Calu3 (cell line): ENCODE results near the gene WNK2. TPM values are rescaled to one million over a fixed set of nuclear protein-coding genes. Genes with fewer than 3 reads are reported as not detected.

Source experiments
- BruUV-seq: library from RNA; stranded (reverse); fragments of 400-500 nt; replicated peaks from 2 replicates; lab custom pipeline; 2021; lab: Mats Ljungman, UMichigan
- CTCF ChIA-PET: fragments of 300-600 bp; sonication (Branson Sonifier 250); formaldehyde crosslinking; loops from one replicate; lab custom pipeline; 2022; ENCODE audit warnings: antibody characterized with exemption; lab: Charles Lee
- DNase-seq: peaks from one replicate; pipeline ENCODE4 v3.0.0; 2022
- H3K27ac Mint-ChIP-seq: one replicate; pipeline ENCODE4 v1.8.0; 2022; ENCODE audit warnings: mixed read lengths; ENCODE audit not compliant: unreplicated experiment
- H3K27me3 Mint-ChIP-seq: one replicate; pipeline ENCODE4 v1.8.0; 2022; ENCODE audit warnings: mixed read lengths; ENCODE audit not compliant: unreplicated experiment
- H3K36me3 Mint-ChIP-seq: one replicate; pipeline ENCODE4 v1.8.0; 2022; ENCODE audit warnings: mild to moderate bottlenecking, moderate library complexity, mixed read lengths; ENCODE audit not compliant: insufficient read depth, unreplicated experiment
- H3K4me1 Mint-ChIP-seq: one replicate; pipeline ENCODE4 v1.8.0; 2022; ENCODE audit warnings: mild to moderate bottlenecking, low read depth, mixed read lengths; ENCODE audit not compliant: unreplicated experiment
- H3K4me3 Mint-ChIP-seq: one replicate; pipeline ENCODE4 v1.8.0; 2022; ENCODE audit warnings: mild to moderate bottlenecking, low read depth, moderate library complexity, mixed read lengths; ENCODE audit not compliant: unreplicated experiment
- H3K9me3 Mint-ChIP-seq: one replicate; pipeline ENCODE4 v1.8.0; 2022; ENCODE audit warnings: low read depth, mixed read lengths; ENCODE audit not compliant: unreplicated experiment
- intact Hi-C: fragments of 100-400 bp; cut with micrococcal nuclease; formaldehyde crosslinking; loops from one replicate; pipeline ENCODE4 v1.10.0; 2022; ENCODE audit not compliant: unreplicated experiment
- total RNA-seq: library from RNA; stranded (reverse); gene quantifications from 2 replicates; pipeline ENCODE4 v1.2.3, GENCODE V29; 2022
- TF ChIP-seq, protein P1 (sequence below): fragments of 200-600 bp; IDR thresholded peaks from one replicate; pipeline ENCODE4 v1.8.0; 2022; ENCODE audit warnings: antibody characterized with exemption; ENCODE audit not compliant: unreplicated experiment

Gene WNK2
- total RNA-seq, 1 experiment from 2014 or later: 85.7 TPM

DNA sequence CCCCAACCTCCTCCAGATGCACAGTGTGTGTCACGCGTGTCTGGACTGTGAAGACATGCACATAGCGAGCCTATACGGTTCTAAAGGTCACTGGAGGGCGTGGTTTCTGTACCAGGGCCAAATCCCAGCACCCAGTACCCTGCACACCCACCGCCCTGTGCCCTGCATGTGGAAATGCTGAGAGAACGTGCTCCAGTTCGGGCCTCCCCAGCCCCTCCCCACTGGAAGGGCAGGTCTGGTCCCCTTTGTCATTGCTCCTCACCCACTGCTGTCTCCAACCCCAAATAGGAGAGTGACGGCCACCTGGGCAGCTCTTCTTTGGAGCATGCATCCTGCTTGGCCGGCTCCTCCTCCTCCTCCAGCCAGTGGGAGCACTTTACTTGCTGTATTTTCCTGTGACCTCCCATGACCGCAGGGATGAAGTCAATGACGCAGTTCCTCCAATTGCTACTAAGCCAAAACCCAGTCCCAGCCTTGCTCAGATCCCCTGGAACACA lies 116.7 kb downstream of the WNK2 start:
- Mint-ChIP-seq H3K4me3 (no peak overlapping the region), H3K9me3 (no peaks in the 10 kb centered on the region), H3K36me3 (peaks cover 14% of the 10 kb centered on the region), H3K4me1 (no peaks in the 10 kb centered on the region), H3K27me3 (no peaks in the 10 kb centered on the region), H3K27ac (no peak overlapping the region)
- TF ChIP-seq, protein P1, sequence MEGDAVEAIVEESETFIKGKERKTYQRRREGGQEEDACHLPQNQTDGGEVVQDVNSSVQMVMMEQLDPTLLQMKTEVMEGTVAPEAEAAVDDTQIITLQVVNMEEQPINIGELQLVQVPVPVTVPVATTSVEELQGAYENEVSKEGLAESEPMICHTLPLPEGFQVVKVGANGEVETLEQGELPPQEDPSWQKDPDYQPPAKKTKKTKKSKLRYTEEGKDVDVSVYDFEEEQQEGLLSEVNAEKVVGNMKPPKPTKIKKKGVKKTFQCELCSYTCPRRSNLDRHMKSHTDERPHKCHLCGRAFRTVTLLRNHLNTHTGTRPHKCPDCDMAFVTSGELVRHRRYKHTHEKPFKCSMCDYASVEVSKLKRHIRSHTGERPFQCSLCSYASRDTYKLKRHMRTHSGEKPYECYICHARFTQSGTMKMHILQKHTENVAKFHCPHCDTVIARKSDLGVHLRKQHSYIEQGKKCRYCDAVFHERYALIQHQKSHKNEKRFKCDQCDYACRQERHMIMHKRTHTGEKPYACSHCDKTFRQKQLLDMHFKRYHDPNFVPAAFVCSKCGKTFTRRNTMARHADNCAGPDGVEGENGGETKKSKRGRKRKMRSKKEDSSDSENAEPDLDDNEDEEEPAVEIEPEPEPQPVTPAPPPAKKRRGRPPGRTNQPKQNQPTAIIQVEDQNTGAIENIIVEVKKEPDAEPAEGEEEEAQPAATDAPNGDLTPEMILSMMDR: no peak
- no peak for DNase-seq
- BruUV-seq: no TSS peak
- intact Hi-C loops: no loop called here
- CTCF ChIA-PET: no interaction called here

DNA sequence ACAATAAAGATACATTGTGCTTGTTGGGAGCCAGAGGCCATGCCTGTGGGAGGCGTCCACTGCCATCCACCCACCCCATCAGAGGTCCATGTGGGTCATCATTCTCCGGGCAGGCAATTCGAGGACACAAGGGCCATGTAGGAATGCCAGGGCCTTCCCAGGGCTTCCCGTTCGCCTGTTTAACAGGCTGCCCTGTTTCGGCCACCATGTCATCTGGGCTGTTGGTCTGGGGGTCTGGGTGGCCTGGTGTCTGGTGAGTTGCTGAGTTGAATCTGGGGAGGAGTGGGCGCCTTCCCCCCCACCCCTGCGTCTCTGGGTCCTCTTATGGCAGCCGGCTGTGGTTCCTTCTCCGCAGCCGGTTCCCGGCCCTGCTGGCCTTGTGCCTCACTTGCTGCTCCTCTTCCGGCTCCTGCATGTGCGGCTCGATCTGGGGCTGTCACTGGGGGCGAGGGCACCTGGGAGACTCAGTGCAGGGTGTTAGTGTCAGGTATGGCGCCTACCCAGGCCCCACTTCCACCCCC lies 117.4 kb downstream of the WNK2 start:
- CTCF ChIA-PET: interaction anchor here (1.0 kb wide), 1 partner anchor 111 kb away, joined by 3 read pairs; no protein-coding TSS in a partner anchor
- intact Hi-C loops: no loop called here
- H3K27ac Mint-ChIP-seq: no peak overlapping the region
- TF ChIP-seq, protein P1: no peak
- no peaks in the 10 kb centered on the region for H3K9me3 Mint-ChIP-seq
- H3K4me3 Mint-ChIP-seq: no peak overlapping the region
- no TSS peak for BruUV-seq
- no peak for DNase-seq
- no peaks in the 10 kb centered on the region for H3K4me1 Mint-ChIP-seq
- no peaks in the 10 kb centered on the region for H3K27me3 Mint-ChIP-seq
- peaks cover 15% of the 10 kb centered on the region for H3K36me3 Mint-ChIP-seq

DNA sequence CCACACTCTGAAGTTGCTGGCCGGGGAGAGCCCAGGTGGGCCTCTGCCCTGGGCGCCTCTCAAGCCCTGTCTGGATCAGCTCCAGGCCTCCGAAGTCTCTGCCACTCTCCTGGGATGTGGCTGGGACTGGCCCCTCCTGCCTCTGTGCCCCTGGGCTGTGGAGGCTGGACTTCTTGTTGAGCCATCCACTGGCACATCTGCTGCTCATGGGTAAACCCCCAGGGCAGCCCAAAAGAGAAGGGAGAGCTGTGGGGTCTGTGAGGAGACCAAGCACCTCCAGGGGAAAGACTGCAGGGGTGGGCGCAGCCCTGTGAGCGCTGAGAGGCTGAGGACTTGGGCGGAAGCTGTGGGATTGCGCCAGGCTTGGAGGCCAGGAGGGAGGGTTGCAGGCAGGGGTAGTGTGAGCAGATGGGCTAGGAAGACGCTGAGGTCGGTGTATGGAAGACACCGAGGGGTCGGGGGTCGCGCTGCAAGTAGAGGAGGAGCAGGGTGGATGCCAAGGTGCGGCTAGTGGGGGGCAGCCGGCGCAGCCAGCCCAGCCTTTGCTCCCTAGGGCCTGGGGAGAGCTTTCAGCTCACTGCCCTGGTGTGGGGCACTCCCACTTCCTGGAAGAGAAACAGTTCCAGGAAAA lies 118.1 kb downstream of the WNK2 start:
- intact Hi-C loops: loop anchor here (2.0 kb wide), 1 partner anchor 141 kb away; no protein-coding TSS in a partner anchor

DNA sequence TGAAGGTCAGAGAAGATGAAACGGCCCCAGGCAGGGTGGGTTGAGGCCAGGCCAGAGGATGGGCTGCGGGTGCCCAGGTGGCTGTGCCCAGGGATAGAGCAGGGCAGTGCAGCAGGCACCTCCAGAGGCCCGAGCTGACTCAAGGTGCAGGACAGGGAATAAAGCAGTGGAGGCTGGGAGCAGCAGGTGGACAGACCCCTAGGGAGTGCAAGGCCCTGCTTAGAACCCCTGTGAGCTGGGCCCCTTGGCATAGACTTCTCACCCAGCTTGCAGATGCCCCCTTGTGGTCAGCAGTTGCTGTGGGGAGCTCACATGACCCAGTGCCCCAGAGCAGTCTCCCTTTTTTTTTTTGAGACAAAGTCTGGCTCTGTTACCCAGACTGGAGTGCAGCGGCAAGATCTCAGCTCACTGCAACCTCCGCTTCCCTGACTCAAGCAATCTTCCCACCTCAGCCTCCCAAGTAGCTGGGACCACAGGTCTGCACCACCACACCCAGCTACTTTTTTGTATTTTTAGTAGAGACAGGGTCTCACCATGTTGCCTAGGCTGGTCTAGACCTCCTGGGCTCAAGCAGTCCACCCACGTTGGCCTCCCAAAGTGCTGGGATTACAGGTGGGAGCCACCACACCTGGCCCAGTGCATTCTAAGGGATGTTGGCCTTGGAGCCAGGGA lies 118.8 kb downstream of the WNK2 start:
- intact Hi-C loops: loop anchor here (2.0 kb wide), 1 partner anchor 142 kb away; no protein-coding TSS in a partner anchor
- TF ChIP-seq, protein P1: peak; percentile 45
- H3K4me3 Mint-ChIP-seq: no peak overlapping the region

More for the DNA sequence above, 118.1 kb downstream of the WNK2 start:
- H3K9me3 Mint-ChIP-seq: no peaks in the 10 kb centered on the region
- CTCF ChIA-PET: interaction anchor here (0.8 to 1.6 kb wide), 6 partner anchors 15 to 148 kb away, joined by 3 to 11 read pairs (median 3); no protein-coding TSS in a partner anchor
- DNase-seq: no peak
- TF ChIP-seq, protein P1: no peak
- no peak overlapping the region for H3K4me3 Mint-ChIP-seq
- H3K27ac Mint-ChIP-seq: no peak overlapping the region
- peaks cover 20% of the 10 kb centered on the region for H3K36me3 Mint-ChIP-seq
- BruUV-seq: no TSS peak
- H3K4me1 Mint-ChIP-seq: no peaks in the 10 kb centered on the region
- no peaks in the 10 kb centered on the region for H3K27me3 Mint-ChIP-seq

More for the DNA sequence above, 118.8 kb downstream of the WNK2 start:
- H3K36me3 Mint-ChIP-seq: peaks cover 20% of the 10 kb centered on the region
- H3K27ac Mint-ChIP-seq: no peak overlapping the region
- no peaks in the 10 kb centered on the region for H3K4me1 Mint-ChIP-seq
- BruUV-seq: no TSS peak
- H3K9me3 Mint-ChIP-seq: no peaks in the 10 kb centered on the region
- CTCF ChIA-PET: interaction anchor here (0.8 to 1.6 kb wide), 5 partner anchors 16 to 149 kb away, joined by 3 to 11 read pairs (median 3); no protein-coding TSS in a partner anchor
- DNase-seq: peak; percentile 60
- H3K27me3 Mint-ChIP-seq: no peaks in the 10 kb centered on the region
